Right lobe of liver (tissue), 6 donors: Measurements from ENCODE around the gene ASAP2. TPM values are rescaled to one million over a fixed set of nuclear protein-coding genes. Genes with fewer than 3 reads are reported as not detected.

Experiments used
- ATAC-seq, 4 donors: fragments of 200-7000 bp; cut with Tn5 transposase; one replicate each; pipeline ENCODE4 v1.9.1; 2020; ENCODE audit warnings: mild to moderate bottlenecking in 4 of 4, moderate library complexity in 4 of 4
- DNase-seq, 3 donors: peaks; one replicate each; pipeline ENCODE4 v3.0.0-alpha.2; 2020
- H3K27ac ChIP-seq, 3 donors: fragments of 200-600 bp; one replicate each; pipeline ENCODE4 v1.8.0; 2022
- H3K27me3 ChIP-seq, 2 donors: fragments of 200-600 bp; one replicate each; pipeline ENCODE4 v1.8.0; 2022
- H3K36me3 ChIP-seq, 4 donors: fragments of 200-600 bp; sonication (generic) in 1 of 4; one replicate each; pipeline versions ENCODE4 v1.5.1 to v1.8.0; 2017 to 2022; ENCODE audit warnings: control low read depth in 1 of 4
- H3K4me1 ChIP-seq, 4 donors: fragments of 200-600 bp; sonication (generic) in 1 of 4; one replicate each; pipeline versions ENCODE4 v1.5.1 to v1.8.0; 2017 to 2022; ENCODE audit warnings: control low read depth in 1 of 4
- H3K4me3 ChIP-seq, 3 donors: fragments of 200-600 bp; one replicate each; pipeline ENCODE4 v1.8.0; 2022
- H3K9me3 ChIP-seq, 4 donors: fragments of 200-600 bp; sonication (generic) in 1 of 4; one replicate each; pipeline versions ENCODE4 v1.5.1 to v1.8.0; 2017 to 2022; ENCODE audit warnings: control low read depth in 1 of 4
- CTCF ChIP-seq, 4 donors: fragments of 200-600 bp in 3 of 4; fragments of 450-650 bp in 1 of 4; IDR thresholded peaks; one replicate each; pipeline versions ENCODE4 v1.5.1 to v1.8.0; 2016 to 2022; ENCODE audit warnings: antibody characterized with exemption in 4 of 4, mild to moderate bottlenecking in 2 of 4
- POLR2A ChIP-seq: fragments of 450-650 bp; IDR thresholded peaks from one replicate; pipeline ENCODE4 v1.6.1; 2017; ENCODE audit warnings: antibody characterized with exemption, mild to moderate bottlenecking
- WGBS: methylation state at CpG from one replicate; pipeline ENCODE4 v1.1.6; 2018; ENCODE audit warnings: low coverage, low lambda C conversion rate; ENCODE audit not compliant: insufficient coverage; ENCODE audit errors: missing lambda C conversion rate; 5-methylcytosine and 5-hydroxymethylcytosine counted together
- intact Hi-C, 2 donors: fragments of 100-400 bp; cut with DNase I; formaldehyde crosslinking; loops; one replicate each; pipeline versions ENCODE4 v1.11.2 to v1.14.1; 2022
- long read RNA-seq: library from polyadenylated mRNA; unstranded; transcript quantifications from one replicate; pipeline ENCODE4 v2.0.0, GENCODE V29; 2019
- total RNA-seq, 6 experiments: library from RNA; depleted of rRNA in 2 of 6; stranded (reverse); fragments of >200 nt in 2 of 6; fragmentation: NEBNext Ultra II Directional in 3 of 6; extraction: Animal tissue kit (Norgen Biotek cat#: 25700) in 3 of 6; gene quantifications; one replicate each; pipeline versions ENCODE4 v1.1.0 to v1.2.4, GENCODE V29; 2016 to 2023
- donor health status: DM: no; HTN: yes; CAD: no.
- donor health status: DM: no; HTN: no; CAD: no.
- donor health status: DM: no; HTN: no; CAD: no.
- donor health status: DM: no; HTN: yes; CAD: no.
- donor health status: DM: no; HTN: yes; CAD: no.

Gene ASAP2
- total RNA-seq: 1 to 10 TPM; 2.4 to 5.2 (median 3.9) TPM
- long read RNA-seq, partial matches to known transcripts: 1 of 1 reads
- long read RNA-seq, other reads (novel, unspliced or antisense): 0 of 1 reads

- H3K27ac ChIP-seq: peak within 1 kb of the TSS; percentile 43 to 69 (median 50)
- 4% methylated on average over 10 of the region's 128 CpGs for WGBS
- intact Hi-C loops: loop anchor here in 1 of 2 donors (10.0 kb wide), 1 partner anchor 129 kb away; no protein-coding TSS in a partner anchor
- peaks cover 0 to 14% (median 3%) of the 10 kb centered on the region in 4 donors for H3K4me1 ChIP-seq
- H3K9me3 ChIP-seq: no peaks in the 10 kb centered on the region
- H3K4me3 ChIP-seq: peak within 1 kb of the TSS; percentile 56 to 66 (median 57)
- peak; percentile 72 to 75 (median 73) for TF ChIP-seq CTCF (IDR thresholded peaks at IDR 0.05)
- peak; percentile 38 for TF ChIP-seq POLR2A
- ATAC-seq (peak; percentile 81 to 91 (median 84)), DNase-seq (peak; percentile 71 to 75 (median 75))
- H3K27me3 ChIP-seq: no peaks in the 10 kb centered on the region
- H3K36me3 ChIP-seq: no peaks in the 10 kb centered on the region
Observed at GRCh38 chr2:9205963-9206948, at the start of gene ASAP2. Gene ASAP2, plus strand, starts transcription at chr2:9206812. Its CDS starts 293 bp downstream, at chr2:9207105.

- H3K9me3 ChIP-seq: no peaks in the 10 kb centered on the region
- TF ChIP-seq POLR2A (no peak), CTCF (IDR thresholded peaks at IDR 0.05) (no peak)
- H3K27me3 ChIP-seq: no peaks in the 10 kb centered on the region
- DNase-seq (no peak), ATAC-seq (no peak)
- H3K4me3 ChIP-seq: no peak overlapping the region
- 60% methylated on average over 9 of the region's 10 CpGs for WGBS
- no peaks in the 10 kb centered on the region for H3K36me3 ChIP-seq
- no peaks in the 10 kb centered on the region for H3K4me1 ChIP-seq
- intact Hi-C loops: no loop called here
- no peak overlapping the region for H3K27ac ChIP-seq
Observed at GRCh38 chr2:9158786-9159779, 47.5 kb upstream of the ASAP2 start.

GRCh38 chr2:9160732-9161131 lies 45.9 kb upstream of the ASAP2 start:
- TF ChIP-seq POLR2A (no peak), CTCF (IDR thresholded peaks at IDR 0.05) (no peak)
- H3K27ac ChIP-seq: no peak overlapping the region
- H3K27me3 ChIP-seq: no peaks in the 10 kb centered on the region
- no peak for DNase-seq
- H3K36me3 ChIP-seq: no peaks in the 10 kb centered on the region
- intact Hi-C loops: no loop called here
- no peaks in the 10 kb centered on the region for H3K9me3 ChIP-seq
- WGBS: 60% methylated on average over 1 of the region's 7 CpGs
- H3K4me3 ChIP-seq: no peak overlapping the region
- H3K4me1 ChIP-seq: no peaks in the 10 kb centered on the region
- ATAC-seq: no peak

GRCh38 chr2:9162841-9163240 lies 43.8 kb upstream of the ASAP2 start:
- 83% methylated on average over 11 of the region's 11 CpGs for WGBS
- no peaks in the 10 kb centered on the region for H3K4me1 ChIP-seq

More at GRCh38 chr2:9162841-9163240, 43.8 kb upstream of the ASAP2 start:
- H3K27me3 ChIP-seq: no peaks in the 10 kb centered on the region
- no peak for DNase-seq
- no peak overlapping the region for H3K4me3 ChIP-seq
- ATAC-seq: no peak
- no peaks in the 10 kb centered on the region for H3K9me3 ChIP-seq
- intact Hi-C loops: no loop called here
- TF ChIP-seq CTCF (IDR thresholded peaks at IDR 0.05) (no peak), POLR2A (no peak)
- no peak overlapping the region for H3K27ac ChIP-seq
- no peaks in the 10 kb centered on the region for H3K36me3 ChIP-seq
